Measurements from ENCODE around the gene CHD5.

GRCh38 chr1:6176779-6177178 is 3.3 kb downstream of the CHD5 start:
- TF ChIP-seq CTCF (conservative IDR thresholded peaks at IDR 0.05; ENCODE audit: low read depth, low read length), result no peak
- no peak for TF ChIP-seq RFX5 (IDR thresholded peaks at IDR 0.05; ENCODE audit: low read depth, low read length)
- no peak for TF ChIP-seq NFE2L2 (IDR thresholded peaks at IDR 0.05; ENCODE audit: low read depth, low read length)
- TF ChIP-seq POLR2A (IDR thresholded peaks at IDR 0.05; ENCODE audit: low read depth, low read length), result no peak
- no peak for TF ChIP-seq CEBPB (IDR thresholded peaks at IDR 0.05; ENCODE audit: low read depth, low read length)
- TF ChIP-seq BHLHE40 (IDR thresholded peaks at IDR 0.05; ENCODE audit: low read depth, low read length), result no peak
- no peak for TF ChIP-seq USF2 (IDR thresholded peaks at IDR 0.05; ENCODE audit: low read depth, low read length)
- no peak for TF ChIP-seq RAD21 (IDR thresholded peaks at IDR 0.05; ENCODE audit: low read length)
- TF ChIP-seq RCOR1 (IDR thresholded peaks at IDR 0.05; ENCODE audit: insufficient replicate concordance, low read length), result no peak
- TF ChIP-seq ELK1 (IDR thresholded peaks at IDR 0.05; ENCODE audit: borderline replicate concordance, low read depth, low read length), result no peak
- no peak for TF ChIP-seq SMC3 (IDR thresholded peaks at IDR 0.05; ENCODE audit: low read depth, low read length)
- TF ChIP-seq FOS (IDR thresholded peaks at IDR 0.05; ENCODE audit: low read depth, low read length), result no peak
- no peak for TF ChIP-seq MAZ (IDR thresholded peaks at IDR 0.05; ENCODE audit: borderline replicate concordance, low read depth, low read length)
- TF ChIP-seq MXI1 (IDR thresholded peaks at IDR 0.05; ENCODE audit: borderline replicate concordance, low read depth, low read length), result no peak

All from IMR-90 (cell line).